Measurements from ENCODE around the gene GCA.

DNA sequence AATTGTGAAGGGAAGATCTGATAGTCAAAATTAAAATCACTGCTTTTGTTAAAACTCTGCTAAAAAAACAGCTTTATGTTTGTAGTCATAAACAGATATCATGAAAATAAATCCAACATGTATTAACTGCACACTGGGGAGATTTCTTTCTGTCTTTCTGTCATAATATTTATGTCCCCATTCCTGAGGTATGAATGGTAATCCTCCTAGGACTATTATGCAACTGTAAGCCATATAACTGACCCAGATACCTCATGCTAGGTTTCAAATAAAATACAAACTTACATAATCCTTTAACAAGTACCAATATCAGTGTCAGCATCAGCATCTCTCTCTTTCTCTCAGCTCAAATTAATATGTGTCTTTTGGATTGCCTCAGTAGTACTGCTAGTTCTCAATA is 43.7 kb upstream of the GCA start:
- no peak for TF ChIP-seq YY1 (IDR thresholded peaks at IDR 0.05; ENCODE audit: insufficient read depth, insufficient read length)
- TF ChIP-seq SUZ12 (IDR thresholded peaks at IDR 0.05; ENCODE audit: extremely low read depth, insufficient read depth, insufficient read length): no peak
- TF ChIP-seq ZNF274 (IDR thresholded peaks at IDR 0.05; ENCODE audit: low read depth, low read length): no peak

Measured in NT2/D1 (cell line).